WERI-Rb-1 (cell line): ENCODE measurements around the gene EIF1.

Experiments
- DNase-seq: peaks from one replicate; pipeline ENCODE4 v3.0.0-alpha.2; 2020
- H3K27ac ChIP-seq: fragments of 250-450 bp; sonication (Bioruptor Pico); 2 replicates; pipeline ENCODE4 v1.5.1; 2020; ENCODE audit warnings: mild to moderate bottlenecking, moderate library complexity
- H3K27me3 ChIP-seq: fragments of 250-450 bp; sonication (Bioruptor Pico); 2 replicates; pipeline ENCODE4 v1.5.1; 2021; ENCODE audit warnings: mild to moderate bottlenecking, low read depth, moderate library complexity; ENCODE audit not compliant: insufficient read depth, severe bottlenecking
- H3K36me3 ChIP-seq: fragments of 250-450 bp; sonication (Bioruptor Pico); 2 replicates; pipeline ENCODE4 v1.5.1; 2020; ENCODE audit warnings: mild to moderate bottlenecking, moderate library complexity
- H3K4me3 ChIP-seq: 2 replicates; pipeline ENCODE4 v1.5.1; 2011; ENCODE audit warnings: low read depth, mild to moderate bottlenecking, control low read depth, low read length
- H3K9me3 ChIP-seq: fragments of 250-450 bp; sonication (Bioruptor Pico); 2 replicates; pipeline ENCODE4 v1.5.1; 2021; ENCODE audit warnings: mild to moderate bottlenecking, moderate library complexity; ENCODE audit not compliant: severe bottlenecking
- CTCF ChIP-seq: IDR thresholded peaks from 2 replicates; pipeline ENCODE4 v1.5.1; 2011; ENCODE audit warnings: low read depth, mild to moderate bottlenecking, control low read depth, inconsistent platforms, low read length

EIF1 gene

DNA sequence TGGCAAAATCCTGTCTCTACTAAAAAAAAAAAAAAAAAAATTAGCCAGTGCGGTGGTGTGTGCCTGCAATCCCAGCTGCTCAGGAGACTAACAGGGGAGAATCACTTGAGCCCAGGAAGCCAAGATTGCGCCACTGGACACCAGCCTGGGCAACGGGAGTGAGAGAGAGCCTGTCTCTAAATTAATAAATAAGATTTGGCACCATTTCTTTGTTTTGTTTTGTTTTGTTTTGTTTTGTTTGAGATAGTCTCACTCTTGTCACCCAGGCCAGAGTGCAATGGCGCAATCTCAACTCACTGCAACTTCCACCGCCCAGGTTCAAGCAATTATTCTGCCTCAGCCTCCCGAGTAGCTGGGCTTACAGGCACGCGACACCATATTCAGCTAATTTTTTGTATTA is 14.0 kb downstream of the EIF1 start:
- Histone ChIP-seq H3K27me3 (no peaks in the 10 kb centered on the region), H3K4me3 (no peak overlapping the region)

GRCh38 chr17:41705271-41705991 is 16.7 kb downstream of the EIF1 start:
- Histone ChIP-seq H3K36me3 (no peaks in the 10 kb centered on the region), H3K27ac (peak overlapping the region; percentile 19), H3K27me3 (no peaks in the 10 kb centered on the region), H3K9me3 (no peaks in the 10 kb centered on the region), H3K4me3 (no peak overlapping the region)
- peak; percentile 62 for DNase-seq
- TF ChIP-seq CTCF, result no peak

More for the DNA sequence above, 14.0 kb downstream of the EIF1 start:
- Histone ChIP-seq H3K36me3 (no peaks in the 10 kb centered on the region), H3K9me3 (no peaks in the 10 kb centered on the region), H3K27ac (no peak overlapping the region)
- no peak for DNase-seq
- TF ChIP-seq CTCF, result no peak

DNA sequence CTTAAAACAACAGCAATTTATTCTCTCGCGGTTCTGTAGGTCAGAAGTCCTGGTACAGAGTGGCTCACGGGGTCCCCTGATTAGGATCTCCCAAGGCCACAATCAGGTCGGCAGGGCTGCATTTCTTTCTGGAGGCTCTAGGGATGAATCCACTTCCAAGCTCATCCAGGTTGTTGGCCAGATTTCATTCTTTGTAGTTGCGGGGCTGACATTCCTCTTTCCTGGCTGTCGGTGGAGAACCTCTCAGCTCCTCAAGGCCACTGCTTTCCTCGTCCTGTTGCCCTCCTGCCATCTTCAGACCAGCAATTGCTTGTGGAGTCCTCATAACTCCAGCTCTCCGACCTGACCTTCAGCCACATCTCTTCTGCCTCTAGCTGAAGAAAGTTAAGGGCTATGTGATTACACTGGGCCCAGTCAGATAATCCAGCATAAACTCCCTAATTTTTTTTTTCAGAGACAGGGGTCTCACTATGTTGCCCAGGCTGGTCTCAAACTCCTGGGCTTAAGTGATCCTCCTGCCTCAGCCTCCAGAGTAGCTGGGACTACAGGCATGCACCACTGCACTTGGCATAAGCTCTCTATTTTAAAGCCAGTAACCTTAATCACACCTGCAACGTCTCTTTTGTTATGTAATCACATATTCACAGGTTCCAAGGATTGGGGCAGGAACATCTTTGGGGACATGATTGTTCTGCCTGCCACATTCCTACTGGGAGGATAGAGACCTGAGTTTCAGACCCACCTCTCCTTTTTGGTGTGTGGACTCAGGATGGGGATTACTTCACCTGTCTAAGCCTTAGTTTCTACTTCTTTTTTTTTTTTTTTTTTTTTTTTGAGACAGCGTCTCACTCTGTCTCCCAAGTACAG is 19.4 kb downstream of the EIF1 start:
- no peaks in the 10 kb centered on the region for H3K36me3 ChIP-seq
- no peak for TF ChIP-seq CTCF
- no peak overlapping the region for H3K27ac ChIP-seq
- H3K4me3 ChIP-seq, result no peak overlapping the region
- no peaks in the 10 kb centered on the region for H3K9me3 ChIP-seq
- H3K27me3 ChIP-seq, result no peaks in the 10 kb centered on the region
- DNase-seq, result no peak

DNA sequence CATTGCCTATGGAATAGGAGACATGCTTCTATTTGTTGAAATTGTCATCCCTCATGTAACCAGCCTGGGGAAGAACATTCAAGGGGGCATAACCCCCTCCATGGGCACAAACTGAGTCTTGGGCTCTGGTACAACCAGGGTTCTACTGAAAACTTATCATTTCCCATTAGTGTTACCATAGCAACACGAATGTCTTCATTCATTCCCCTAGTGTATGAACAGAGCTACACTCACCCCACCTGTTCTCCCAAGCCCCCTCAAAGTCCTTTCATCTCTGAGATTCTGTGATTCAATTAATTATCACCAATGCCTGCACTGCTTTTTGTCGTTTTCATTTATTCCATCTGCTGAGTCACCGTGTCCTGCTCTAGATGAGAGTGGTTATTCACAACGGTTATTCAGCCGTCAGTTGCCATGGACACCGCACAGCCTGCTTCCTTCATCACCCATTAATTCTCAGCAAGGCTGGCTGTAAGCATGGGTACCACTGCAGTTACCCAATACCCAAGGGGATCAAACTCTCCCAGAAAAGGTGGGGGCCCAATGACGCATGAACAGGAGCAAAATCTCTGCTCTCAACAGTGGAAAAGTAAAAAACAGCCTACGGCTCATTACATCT is 21.9 kb downstream of the EIF1 start:
- DNase-seq, result no peak
- Histone ChIP-seq H3K9me3 (no peaks in the 10 kb centered on the region), H3K36me3 (no peaks in the 10 kb centered on the region), H3K27me3 (no peaks in the 10 kb centered on the region), H3K27ac (no peak overlapping the region), H3K4me3 (no peak overlapping the region)
- no peak for TF ChIP-seq CTCF

DNA sequence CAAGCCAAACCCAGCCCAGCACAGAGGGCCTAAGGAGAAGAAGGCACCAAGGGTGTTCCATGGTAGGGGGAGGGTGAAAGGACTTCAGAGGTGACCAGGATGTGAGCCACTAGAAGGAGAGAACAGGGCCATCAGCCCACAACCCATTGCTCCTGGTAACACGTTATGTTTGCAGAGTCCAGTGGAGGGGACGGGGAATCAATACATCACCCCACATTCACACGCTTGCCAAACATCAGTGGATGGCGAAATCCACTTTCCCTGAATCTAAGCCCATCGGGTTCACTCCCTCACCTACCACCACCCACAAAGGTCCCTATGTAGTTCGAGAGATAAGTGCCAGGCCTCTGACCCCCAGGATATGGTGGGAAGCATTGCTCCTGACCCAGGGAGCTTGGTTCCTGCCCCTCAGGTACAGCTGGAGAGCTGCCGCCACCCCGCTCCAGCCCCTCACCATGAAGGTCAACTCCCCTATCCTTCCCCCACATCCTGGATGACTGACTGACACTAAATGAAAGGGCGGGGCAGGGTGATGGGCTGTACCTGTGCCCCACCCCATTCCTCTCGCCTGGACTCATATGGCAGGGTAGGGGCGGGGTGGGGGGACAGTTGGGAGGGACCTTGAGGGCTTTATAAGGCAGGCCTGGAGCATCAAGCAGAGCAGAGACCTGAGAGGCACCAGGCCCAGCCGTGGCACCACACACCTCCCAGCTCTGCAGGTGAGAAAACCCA is 23.1 kb downstream of the EIF1 start, which contains the start of gene GAST:
GAST (plus strand) TSS at position 663 of the 732 bp plus-strand sequence. CDS start 3,106 bp downstream, outside the sequence.
- H3K9me3 ChIP-seq, result no peaks in the 10 kb centered on the region
- no peaks in the 10 kb centered on the region for H3K27me3 ChIP-seq
- H3K27ac ChIP-seq, result no peak within 1 kb of the TSS
- no peaks in the 10 kb centered on the region for H3K36me3 ChIP-seq
- no peak for DNase-seq
- no peak for TF ChIP-seq CTCF
- H3K4me3 ChIP-seq, result no peak within 1 kb of the TSS
